Measurements from ENCODE around the gene RPS6KA2.

The RPS6KA2 gene

DNA sequence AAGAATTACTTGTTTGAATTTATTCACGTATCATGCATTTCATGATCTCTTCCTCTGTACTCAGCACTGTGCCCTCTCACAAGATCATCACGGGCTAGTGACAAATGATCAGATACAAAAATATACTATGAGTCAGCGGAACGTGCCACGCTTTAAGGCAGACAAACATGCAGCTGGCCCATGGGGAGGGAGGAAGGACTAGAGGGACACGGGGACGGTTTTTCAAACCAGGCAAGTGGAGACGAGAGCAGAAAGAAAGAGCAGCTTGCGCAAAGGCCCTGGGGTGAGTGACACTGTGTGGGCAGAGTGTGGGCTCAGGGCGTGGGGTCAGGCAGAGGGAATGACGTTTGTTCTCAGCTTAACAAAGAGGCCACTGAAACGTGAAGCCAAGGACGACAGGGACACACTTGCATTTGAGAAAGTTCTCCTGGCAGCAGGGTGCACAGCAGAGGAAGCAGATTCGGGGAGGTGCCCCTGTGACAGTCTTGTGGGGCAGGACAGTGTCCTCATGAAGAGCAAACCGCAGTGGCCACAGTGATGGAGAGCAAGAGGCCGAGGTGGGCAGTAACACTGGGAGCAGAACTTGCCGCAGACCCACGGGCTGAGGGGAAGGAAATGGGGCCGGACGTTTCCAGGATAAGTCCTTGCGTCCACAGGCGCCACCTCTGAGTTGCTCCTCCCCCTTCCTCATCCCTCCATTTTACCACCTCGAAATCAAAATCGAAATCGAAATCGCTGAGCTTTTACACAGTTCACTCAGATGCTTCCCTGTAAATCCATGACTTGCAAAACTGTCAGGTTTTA, 6.9 kb upstream of the RPS6KA2 start:
- DNase-seq, result no peak

DNA sequence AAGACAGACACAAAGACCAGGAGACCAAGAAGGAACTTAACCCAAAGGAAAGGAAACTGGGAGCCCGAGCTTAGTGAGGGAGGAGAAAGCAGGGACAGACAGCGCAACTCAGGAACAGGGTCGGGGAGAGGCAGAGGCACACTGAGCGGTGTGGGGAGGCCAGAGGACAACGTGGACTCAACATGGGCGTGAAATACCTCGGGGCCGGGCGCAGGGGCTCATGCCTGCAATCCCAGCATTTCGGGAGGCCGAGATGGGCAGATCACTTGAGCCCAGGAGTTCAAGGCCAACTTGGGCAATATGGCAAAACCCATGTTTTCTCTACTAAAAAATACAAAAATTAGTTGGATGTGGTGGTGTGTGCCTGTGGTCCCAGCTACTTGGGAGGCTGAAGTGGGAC, 5.7 kb upstream of the RPS6KA2 start:
- DNase-seq, result no peak

DNA sequence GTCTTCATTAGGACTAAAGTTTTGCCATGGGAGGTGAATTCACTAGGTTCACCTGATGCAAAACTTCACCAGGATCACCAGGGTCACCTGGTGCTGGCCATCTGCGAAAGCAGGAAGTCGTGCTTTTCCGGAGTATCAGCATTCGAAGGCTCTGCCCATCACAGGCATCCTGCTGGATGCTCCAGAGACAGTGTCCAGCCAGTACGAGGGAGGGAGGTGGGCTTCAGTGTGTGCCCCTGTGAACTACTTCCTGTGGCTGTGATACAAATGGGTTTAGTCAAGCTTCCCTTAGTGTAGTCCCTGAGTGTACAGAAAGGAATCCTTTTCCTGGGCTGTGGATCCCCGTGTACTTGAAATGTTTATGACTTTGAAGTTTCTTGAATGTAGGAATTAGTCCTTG, 3.4 kb upstream of the RPS6KA2 start:
- DNase-seq, result no peak

DNA sequence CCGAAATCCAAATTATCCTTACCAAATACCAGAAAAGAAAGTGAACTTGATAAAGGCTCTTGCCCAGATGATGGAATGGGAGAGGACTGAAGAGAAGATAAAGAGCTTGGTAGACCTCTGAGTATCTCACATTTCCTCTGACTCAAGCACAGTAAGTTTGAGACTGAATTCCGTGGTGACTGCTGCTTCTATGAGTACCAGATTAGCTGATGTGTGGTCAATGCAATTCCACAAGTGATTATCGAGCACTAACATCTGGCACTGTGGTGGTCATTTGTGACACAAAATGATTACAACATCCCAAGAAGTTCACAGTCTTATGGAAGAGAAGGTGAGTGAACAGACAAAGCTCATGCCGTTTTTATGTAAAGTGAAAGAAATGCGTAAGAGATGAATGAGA, 2.6 kb upstream of the RPS6KA2 start:
- DNase-seq, result no peak

DNA sequence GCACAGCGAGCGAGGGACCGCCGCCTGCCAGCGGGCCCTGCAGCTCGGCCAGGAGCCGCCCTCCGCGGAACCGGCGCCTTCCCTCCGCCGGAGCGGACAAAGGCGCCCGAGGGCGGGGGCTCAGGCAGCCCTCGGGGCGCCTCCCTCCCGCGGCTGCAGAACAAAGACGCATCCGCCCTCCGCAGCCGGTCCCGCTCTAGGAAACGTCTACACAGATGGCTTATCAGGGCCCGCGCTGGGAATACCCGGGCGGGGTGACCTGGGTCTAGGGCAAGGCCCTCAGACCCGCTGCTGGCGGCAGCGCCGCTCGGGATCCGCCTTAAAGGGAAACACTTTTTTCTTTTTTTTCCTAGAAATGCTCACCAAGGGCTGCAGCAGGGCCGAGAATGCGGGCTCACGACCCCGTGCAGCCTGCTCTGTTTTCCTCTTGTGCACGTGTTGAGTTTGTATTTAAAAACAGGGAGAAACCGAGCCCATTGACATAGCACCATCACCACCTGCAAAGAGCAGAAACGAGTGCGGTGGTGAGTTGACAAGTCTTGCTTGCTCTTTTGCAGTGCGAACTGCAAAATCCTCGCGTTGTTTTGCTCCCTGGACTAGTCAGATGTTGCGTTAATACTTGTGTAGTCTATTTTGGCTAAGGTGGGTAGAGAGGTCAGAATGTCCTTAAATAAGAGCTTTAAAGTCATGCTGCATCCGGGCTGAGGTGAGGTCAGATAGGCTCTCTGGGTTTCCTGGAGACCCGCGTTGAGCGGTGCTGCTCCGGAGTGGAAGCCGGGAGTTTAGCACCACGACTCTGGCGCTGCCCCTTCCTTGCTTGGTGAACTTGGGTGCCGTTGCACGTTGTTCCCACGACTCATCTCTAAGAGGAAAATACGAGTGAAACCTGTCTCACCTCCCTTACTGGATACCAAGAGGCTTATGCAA, 1.1 kb upstream of the RPS6KA2 start:
- peak; percentile 42 for DNase-seq

DNA sequence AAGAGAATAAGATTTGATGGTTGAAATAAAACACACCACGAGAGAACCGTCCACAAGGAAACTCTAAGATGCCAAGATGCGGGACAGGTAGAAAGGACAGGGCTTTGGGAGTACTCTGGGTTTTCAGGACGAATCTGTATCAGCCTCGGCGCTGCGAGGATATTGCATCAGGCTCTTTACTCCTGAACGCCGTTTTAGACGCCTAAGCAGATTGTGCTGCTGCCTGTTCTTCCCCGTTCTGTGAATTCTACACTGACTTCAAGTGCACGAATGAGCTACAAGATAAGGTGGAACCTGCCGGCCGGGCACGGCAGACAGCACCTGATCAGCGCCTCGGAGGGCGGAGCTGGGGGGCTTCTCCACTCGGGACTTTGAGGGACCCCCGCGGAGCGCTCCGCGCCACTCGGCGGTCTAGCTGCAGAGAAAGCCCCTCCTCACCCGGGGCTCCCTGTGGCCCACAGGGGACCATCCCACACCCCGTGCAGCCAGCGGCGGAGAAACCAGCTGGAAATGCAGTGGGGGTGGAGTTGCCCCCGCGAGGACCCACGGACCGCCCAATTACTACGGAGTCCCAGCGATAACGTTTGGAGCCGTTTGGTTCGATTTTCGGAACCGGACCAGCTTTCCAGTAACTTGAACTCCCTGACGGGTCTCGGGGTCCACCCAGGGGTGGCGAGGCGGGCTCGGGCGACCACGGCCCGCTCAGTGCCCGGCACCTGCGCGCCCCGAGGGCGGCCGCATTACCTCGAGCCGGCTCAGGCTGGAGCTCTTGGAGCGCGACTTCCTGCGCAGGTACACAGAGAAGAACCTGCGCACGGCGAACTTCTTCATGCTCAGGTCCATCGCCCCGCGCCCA, 646 bp downstream of the RPS6KA2 start:
- DNase-seq, result peak; percentile 50

DNA sequence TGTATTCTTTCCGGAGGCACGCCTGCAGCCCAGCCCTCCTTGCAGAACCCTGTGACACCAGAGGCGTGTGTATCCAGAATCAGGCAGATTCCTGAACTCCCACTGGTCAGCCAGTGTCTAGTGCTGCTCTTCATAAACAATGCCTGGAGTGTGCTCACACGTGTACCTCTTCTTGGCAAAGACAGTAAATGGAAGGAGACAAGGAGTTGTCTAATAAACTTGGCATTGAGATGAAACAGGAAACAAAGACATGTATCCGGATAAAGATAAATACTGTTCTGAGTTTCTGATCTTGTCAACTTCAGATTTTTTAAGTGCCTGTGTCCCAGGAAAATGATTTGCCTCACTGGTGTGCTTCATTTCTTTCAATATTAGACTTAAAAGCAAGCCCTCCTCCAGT, 1.7 kb downstream of the RPS6KA2 start:
- no peak for DNase-seq

DNA sequence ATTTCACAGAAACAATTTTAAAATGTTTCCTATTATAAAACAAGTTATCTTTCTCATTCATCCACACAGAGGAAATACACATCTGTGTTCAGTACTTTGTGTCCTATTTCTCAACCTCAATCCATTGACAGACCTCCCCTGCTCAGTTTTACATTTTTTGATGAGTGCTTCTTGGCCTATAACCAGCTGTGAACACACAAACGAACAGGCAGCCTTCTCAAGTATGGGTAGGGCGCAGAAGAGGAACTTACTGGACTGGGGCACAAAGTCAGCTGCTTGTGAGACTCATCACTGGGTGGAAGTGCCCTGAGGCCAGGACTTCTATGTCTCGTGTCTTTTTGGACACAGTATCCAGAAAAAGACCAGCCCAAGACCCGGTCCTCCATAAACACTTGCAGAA, 2.8 kb downstream of the RPS6KA2 start:
- no peak for DNase-seq

DNA sequence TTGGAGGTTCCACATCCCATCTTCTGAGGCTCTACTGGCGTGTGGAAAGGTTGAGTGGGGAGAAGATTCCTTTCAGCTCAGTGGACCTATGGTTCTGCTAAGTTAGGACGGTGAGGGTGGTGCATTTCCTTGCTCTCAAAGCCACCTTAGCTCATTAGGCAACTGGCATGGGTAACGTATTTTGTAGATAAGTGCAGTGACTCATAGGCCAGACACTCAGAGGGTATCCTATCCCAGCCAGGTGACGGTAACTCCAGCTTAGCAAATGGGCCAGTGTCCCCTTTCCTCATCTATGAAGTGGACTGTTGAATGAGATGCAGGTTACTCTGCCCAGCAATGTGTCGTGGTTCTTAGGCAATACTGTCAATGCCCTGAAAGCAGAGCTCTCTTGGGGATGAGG, 3.7 kb downstream of the RPS6KA2 start:
- DNase-seq, result no peak

DNA sequence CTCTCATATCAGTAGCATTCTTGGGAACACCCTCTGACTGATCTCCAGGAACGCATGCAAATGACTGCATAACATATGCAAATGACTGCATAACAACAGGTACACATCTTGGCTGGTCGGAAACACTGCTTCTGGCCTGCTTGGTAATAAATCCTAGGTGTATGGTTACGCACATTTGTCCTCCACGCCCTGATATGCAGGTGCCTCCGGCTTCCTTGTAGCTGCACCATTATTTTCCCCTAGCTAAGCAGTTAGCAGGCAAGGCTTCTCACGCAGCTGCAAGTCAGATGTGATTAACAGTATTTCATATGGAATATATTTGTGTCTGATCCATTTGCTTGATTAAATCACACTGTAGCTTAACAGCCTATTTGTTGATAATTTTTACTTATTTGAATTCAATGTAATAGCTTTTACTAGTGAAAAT, 5.9 kb downstream of the RPS6KA2 start:
- no peak for DNase-seq

DNA sequence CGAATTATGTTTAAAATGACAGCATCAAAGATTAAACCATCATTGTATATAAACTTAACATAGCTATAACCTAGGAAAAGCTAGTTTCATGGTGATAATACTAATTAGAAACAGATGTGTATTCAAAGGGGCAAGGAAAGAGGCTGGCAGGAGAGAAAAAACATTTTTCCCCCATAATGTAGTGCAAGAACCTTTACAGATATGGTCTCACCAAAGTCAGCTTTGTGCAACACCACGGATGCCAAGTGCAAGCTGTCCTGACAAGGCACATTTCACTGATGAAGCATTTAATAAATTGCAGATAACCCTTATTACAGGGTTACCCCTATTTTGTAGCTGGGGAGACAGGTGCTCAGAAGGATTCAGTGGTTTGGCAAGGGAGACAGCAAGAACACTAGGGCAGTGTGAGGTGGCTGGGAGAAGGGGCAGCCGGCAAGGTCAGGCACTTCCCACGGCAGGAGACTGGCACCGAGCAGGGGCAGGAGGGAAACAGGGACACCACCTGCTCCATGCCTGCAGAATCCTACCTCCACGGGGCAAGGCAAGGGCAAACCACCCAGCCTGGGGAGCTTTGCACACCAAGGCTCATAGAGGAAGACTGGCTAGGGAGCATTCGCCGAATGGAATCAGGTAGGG, 6.5 kb downstream of the RPS6KA2 start:
- DNase-seq, result no peak

DNA sequence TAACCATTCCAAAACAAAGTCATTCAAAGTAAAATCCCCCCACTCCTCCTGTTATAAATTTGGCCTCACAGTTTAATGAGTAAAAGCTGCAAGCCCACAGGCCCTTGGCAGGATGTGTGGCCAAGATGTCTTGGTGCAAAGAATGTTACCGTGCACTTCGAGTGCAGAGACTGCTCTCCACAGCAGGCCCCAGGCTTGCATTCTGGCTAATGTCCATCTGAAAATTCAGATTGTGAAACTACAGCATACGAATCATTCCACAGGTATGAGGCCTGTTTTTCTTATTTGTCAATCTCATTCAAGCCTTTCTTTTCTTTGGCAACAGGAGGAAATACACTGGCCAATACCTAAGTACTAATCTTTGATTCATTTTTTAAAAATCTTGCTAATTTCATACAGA, 7.1 kb downstream of the RPS6KA2 start:
- DNase-seq, result no peak

DNA sequence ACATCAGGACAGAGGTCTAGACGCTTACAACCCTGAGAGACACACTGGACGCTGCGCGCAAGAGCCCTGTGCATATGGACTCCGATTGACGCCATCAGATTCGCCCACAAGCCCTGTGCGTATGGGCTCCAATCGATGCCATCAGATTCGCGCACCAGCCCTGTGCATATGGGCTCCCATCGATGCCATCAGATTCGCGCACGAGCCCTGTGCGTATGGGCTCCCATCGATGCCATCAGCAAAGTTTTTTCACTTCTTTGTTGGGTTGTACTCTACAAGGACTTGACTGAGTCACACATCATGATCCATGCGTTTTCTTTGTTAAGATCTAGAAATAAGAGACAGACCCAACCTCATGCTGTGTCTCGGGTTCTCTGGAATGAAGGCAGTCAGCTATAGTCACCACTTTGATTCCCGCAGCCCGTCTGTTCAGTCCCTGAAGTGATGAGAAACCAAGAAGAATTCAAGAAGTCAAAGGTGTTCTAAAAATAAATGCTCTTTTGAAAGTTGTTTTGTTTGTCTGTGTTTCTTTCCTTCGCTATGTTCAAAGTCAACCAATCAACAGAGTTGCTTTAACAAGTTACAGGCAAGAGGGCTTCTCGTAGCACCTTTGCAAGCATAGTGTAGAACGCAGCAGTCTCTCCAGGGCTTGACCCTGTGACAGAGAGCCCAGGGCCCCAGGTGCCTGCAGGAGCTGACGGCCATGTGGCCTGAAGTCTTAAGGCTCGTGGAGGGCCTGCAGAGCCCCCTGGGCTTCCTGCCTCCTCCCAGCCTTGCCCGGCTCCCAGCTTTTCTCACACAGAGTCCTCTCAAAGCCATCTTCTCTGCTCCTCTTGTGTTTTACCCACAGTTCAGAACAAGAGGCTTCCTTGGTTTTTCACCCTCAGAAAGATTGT, 7.9 kb downstream of the RPS6KA2 start:
- no peak for DNase-seq

DNA sequence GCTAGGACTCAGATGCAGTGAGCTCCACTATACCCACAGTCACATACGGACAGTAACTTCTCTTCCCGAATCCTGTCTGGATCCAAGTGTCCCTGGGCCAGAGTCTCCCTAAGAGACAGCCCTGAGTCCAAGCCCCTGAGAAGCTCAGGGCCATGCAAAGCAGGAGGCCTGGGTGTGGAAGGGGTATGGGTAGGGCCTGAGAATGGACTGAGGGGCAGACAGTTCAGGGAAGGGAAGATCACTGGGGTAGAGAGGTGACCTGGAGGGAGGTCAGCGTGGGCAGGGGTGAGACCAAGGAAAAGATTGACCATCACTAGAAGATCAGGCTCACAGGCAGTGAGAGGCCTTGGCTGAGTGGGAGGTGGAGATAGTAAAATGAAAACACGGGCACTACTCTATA, 8.8 kb downstream of the RPS6KA2 start:
- DNase-seq, result no peak

DNA sequence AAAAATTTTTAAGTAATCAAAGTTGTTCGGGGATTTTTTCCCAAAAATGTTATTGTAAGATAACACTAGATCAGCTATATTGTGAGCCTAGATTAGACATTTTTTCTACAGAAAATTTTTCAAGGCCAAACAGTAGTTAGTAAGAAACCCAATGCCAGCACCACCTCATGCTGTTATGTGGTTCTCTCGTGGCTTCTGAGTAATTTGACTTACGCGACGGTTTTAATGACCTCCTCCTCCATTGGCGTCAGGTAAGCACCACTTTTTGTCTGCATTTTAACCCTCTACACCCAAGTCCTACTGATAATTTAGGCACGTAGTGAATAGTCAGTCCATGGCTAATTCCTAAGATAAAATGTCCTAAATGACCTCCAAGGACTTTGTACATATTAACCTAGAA, 9.7 kb downstream of the RPS6KA2 start:
- no peak for DNase-seq

DNA sequence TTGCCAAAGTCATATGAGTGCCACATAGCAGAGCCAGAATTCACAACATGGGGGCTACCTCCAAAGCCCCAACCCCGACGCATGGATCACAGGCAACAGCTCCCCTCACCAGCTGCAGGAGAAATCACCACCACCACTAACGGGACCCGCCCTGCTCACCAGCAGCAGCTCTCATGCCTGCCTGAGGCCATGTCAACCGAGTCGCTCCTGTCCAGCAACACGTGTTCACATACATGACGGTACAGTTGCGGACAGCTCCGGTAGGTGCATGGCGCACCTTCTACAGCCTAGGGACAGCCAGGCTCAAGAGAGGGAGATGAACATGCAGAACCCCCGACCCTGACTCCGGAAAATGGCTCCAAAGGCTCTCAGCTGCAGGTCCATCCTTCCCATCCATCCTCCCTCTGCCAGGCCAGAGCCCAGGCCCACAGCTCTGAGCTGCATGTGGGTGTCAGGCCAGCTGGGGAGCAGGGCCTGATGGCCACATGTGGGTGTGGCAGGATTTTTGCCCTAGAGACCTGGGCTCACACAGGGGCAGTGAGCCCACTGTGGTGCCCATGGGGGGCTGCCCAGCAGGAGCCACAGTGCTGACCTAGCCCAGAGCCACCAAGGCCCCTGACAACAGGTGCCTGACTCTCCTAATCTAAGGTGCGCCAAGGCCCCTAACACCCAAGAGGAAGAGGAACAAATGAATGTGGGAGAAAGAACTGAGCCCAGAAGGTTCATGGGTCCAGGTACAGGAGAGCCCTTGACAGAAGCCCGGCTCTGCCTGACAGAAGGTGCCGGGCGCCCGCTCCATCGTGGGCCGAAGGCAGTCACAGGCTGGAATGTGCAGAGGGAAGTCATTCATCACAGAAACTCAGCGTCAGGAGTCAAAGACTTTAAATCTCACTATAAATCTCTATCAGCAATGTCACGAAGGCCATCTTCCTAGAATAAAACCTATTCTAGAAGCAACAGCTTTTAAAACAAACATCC, 10.5 kb downstream of the RPS6KA2 start:
- no peak for DNase-seq

DNA sequence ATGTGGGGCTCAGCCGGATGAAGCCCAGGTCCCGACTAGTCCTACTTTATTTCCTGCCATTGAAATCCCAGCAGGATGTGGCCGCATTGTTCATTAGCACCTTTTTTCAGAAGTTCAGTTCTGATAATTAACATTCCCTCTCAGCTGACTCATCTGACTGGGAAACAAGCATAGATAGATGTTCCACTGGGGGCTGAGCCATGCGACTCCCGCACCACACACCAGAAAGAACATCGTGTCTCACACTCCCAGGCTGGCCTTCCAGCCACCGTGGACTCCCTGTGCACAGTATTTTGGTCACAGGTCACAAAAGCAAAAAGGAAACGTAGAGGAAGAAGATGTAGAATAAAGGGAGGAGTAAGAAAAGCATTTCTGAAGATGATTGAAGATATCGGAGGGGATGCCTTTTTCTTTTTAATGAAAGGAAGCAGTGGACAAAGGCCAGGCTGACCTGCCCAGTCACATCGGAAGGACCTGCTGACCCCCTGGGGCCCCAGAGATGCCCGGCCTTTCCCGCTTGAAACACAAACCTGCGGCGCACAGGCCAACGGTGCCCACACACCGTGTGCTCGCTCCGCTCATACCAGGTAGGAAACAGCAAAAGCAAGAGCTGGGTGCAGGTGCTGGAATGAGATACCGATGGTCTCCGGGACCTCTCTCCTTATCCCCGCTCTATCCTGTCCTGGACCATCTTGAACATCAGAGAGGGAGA, 11.8 kb downstream of the RPS6KA2 start:
- no peak for DNase-seq

DNA sequence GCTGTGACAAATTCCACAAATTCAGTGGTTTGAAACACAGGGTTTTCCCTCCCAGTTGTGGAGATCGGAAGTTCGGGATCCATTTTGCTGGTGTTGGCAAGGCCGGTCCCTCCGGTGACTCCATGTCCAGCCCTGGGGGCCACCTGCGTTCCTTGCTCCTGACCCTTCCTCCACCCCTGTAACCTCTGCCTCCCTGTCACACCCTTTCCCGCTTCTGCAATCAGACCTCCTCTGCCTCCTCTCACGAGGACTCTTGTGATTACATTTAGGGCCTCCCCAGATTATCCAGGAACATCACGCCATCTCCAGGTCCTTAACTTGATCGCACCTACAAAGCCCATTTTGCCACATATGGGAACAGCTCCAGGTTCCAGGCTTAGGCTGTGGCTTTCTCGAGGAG, 12.5 kb downstream of the RPS6KA2 start:
- no peak for DNase-seq

DNA sequence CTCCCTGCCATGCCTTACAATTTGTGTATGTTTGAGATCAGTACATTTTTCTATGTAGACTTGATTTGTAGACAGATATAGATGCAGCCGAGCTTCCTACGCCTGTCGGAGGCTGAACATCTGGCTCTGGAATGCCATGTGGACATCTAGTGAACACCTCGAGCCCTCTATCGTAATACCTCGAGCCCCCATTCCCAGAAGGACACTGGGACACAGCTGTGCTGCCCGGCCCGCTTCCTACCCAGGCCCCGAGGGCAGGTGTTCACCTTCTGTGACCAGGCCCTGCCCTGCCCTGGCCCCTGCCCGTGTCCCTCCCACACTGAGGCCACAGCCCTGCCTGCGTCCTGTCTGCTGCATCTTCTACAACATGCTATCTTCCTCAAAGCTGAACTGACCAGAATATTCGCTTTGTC, 12.9 kb downstream of the RPS6KA2 start:
- no peak for DNase-seq

DNA sequence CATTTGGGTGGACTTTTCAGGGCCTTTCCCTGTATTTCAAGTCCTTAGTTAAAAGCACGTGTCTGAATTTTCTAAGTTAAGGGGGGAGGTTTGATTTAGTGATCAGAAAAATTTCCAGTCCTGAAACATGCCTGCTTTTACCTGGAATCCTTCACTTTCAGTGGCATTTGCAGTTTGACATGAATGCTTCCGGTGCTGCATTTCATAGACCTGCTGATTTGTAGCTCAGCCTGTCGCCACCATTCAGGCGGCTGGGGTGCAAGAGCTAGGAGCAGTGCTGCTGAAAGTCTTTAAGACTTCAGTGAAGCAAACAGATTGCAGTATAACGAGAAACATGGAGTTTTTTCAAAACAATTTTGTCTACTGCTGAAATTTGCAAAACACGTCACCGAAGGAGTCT, 14.0 kb downstream of the RPS6KA2 start:
- no peak for DNase-seq
